NCI-H128 (cell line): ENCODE measurements around the gene MB21D2.
"Not testable (repeated sequence)": the region's sequence is repeated elsewhere in the genome, so short reads cannot be mapped to it uniquely, and the experiment has no call there.

Experiments used
- DNase-seq: peaks from one replicate; lab custom pipeline; 2025; ENCODE audit not compliant: unreplicated experiment; lab: John Stamatoyannopoulos, UW

The MB21D2 gene

DNA sequence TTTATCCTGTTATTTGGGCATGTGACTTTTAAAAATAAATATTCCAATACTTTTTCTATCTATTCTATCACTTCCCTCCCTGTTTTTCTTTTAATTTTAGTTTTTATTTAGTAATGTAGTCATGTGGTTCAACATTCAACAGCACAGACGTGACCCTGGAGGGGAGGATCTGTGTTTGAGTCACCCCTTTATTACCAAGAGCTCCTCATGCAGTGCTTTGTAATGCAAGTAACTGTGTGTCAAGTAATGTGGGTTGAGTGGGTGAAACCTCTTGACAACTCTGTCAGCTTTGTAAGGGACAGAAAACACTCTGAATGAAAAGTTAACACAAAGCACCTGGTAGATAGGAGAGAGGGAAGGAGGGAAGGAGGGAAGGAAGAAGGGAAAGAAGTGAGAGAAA is 100.6 kb downstream of the MB21D2 start:
- no peak for DNase-seq

DNA sequence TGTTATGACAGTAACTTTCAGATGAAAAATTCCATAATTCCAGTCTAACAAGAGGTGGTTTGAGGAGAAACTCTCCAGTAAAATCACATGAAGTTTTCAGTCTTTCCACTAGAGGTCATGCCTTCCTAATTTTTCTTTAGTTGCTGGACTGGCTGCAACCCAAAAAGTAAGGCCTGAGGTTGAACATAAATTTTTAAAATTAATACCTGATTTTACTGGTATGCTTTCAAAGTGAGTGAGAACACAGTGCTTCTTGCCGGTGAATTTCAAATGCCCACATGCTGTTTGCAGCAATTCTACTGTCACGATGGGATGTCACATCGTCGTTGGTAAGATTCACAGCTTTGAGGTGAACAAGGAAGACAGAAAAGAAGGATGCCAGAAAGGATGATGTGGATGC is 101.3 kb downstream of the MB21D2 start:
- peak; percentile 34 for DNase-seq

- peak; percentile 15 for DNase-seq
These were observed 104.8 kb downstream of the MB21D2 start for GRCh38 chr3:192812743-192813383.

- DNase-seq: no peak
These were observed 111.9 kb downstream of the MB21D2 start for GRCh38 chr3:192805711-192806110.

DNA sequence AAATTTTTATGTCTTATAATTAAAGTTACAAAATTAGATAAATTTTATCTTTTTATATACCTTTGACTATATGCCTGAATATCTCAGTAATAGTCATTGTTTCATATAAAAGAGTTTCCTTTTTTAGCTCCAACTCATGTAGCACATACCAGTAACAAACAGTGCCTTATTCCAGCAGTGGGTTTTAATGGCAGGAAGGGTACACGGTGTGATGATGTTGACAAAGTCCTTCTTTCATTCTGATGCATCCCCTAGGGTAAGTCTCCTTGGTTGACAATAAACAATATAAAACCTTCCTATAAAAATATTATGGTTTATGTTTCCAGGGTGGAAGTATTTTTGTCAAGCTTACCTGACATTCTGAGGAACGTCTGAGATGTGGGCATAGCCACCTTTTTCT is 113.2 kb downstream of the MB21D2 start:
- no peak for DNase-seq

DNA sequence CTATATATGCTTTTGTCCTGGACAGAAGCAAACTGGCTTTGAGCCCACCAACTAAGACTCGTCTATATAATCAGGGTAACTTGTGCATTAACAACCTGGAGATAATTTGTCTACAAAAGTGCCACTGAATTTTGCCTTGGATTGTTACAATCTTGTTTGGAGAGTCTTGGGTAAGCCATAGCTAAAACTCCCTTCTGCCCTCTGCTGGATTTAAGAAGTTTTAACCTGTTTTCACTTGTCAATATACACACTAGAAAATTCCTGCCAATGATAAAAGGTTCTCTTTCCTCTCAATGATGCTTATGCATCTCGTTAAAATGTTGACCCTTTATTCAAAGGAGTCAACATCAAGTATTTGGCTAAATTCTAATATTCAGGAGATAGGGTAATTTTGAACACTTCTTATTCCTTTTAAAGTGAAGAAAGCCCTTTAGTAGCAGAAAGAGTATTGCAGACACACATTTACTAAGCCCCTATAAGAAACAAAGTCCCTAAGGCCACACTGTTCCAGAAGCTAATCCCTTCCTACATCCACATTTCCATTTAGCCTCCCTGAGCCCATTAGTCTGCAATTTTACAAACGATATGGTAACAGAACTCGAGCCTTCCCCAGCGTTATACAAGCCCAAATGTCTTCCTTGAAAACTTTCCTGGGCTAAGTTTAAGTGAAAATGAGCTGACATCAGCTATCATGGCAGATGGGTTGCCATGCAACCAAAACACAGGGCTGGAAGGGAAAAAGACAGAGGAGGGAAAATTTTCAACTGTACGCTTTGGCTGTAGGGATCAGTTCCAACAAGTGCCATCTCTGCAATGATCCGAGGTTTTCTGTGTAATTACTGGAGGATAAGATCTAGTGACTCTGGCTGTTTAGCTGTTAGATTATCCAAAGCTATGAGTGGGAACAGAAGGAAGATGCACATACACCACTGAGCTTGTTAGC is 114.4 kb downstream of the MB21D2 start:
- DNase-seq: no peak

DNA sequence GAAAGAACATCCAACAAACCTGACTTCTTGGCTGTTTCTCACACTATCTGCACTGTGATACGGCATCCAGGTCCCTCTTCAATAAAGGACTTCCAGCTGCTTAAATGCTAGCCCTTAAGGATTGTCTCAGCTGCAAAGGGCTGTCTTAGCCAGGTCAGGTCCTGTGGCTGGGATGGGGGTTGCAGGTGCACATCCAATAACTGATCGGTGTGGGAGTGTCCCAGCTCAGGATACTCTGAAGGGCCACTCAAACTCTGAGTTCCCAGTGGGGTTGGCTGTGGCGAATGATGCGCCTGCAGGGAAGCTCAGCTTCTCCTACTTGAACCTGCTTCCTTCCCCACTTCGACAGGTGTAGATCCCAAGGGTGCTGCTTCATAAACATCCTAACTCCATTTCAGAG is 115.7 kb downstream of the MB21D2 start:
- DNase-seq: no peak

GRCh38 chr3:192799721-192800120 is 117.9 kb downstream of the MB21D2 start:
- no peak for DNase-seq

DNA sequence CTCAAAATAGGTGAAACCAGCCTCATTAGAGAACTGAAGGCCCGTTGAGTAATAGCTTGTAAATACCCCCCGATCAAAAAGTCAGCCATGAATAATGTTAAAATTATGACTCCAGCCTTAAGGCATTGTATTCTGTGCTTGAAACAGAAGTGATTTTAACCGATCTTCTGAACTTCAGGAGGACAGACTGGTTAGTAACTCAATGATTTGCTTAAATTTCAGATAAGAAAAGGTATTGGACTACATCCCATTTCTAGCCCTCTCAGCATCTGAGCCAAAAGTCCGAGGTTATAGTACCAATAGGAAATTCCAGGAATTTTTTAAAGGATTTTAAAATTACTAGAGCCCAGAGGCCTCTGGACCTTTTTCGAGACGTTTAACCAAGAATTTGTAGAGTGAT is 122.6 kb downstream of the MB21D2 start:
- no peak for DNase-seq

- no peak for DNase-seq
These were observed 123.4 kb downstream of the MB21D2 start for GRCh38 chr3:192794216-192794615.

- DNase-seq: not testable (repeated sequence)
These were observed 128.7 kb downstream of the MB21D2 start for GRCh38 chr3:192788816-192789515.

DNA sequence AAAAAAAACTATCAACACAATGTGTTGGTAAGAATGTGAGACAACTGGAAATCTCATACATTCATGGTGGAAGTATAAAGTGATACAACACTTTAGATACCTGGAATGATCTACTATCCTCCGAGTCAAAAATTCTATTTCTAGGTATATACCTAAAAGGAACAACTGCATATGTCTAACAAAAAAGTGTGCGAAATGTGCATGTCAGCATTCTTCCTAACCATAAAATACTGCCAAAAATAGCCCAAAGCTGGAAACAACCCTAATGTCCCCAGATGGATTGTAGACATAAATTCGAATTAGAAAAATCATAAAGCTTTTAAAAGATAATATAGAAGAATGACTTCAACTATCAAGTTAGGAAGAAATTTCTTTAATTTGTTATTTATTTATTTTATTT is 139.1 kb downstream of the MB21D2 start:
- no peak for DNase-seq

DNA sequence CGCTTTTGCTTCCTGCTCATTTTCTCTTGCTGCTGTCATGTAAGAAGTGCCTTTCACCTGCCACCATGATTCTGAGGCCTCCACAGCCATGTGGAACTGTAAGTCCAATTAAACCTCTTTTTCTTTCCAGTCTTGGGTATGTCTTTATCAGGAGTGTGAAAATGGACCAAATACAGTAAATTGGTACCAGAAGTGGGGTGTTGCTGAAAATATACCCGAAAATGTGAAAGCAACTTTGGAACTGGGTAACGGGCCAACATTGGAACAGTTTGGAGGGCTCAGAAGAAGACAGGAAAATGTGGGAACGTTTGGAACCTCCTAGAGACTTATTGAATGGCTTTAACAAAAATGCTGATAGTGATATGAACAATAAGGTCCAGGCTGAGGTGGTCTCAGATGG is 143.3 kb downstream of the MB21D2 start:
- not testable (repeated sequence) for DNase-seq

GRCh38 chr3:192772240-192772894 is 145.3 kb downstream of the MB21D2 start:
- DNase-seq: no peak

DNA sequence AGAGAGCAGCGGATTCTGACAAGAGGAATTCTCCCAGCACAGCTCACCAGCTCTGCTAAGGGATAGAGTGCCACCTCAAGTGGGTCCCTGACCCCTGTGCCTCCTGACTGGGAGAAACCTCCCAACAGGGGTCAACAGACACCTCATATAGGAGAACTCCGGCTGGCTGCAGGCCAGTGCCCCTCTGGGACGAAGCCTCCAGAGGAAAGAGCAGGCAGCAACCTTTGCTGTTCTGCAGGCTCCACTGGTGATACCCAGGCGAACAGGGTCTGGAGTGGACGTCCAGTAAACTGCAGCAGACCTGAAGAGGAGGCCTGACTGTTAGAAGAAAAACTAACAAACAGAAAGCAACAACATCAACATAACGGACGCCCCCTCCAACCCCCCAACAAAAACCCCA is 159.0 kb downstream of the MB21D2 start:
- DNase-seq: no peak

DNA sequence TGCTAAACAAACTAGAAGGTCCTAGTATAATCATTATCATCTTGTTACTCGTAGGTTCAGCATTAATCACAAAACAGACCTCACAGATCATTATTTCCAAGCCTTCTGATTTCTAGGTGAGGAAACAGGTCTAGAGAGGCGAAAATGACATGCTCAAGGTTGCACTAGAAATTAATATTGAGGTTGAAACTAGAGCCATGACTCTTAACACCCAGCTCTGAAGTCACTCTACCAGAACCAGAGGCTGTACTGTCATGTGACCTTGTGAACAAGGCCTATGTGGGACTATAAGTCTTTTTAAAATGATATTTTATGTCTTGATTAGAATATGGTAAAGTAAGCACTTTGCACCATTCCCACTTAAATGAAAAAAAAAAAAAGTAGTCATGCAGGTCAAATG is 166.5 kb downstream of the MB21D2 start:
- no peak for DNase-seq

DNA sequence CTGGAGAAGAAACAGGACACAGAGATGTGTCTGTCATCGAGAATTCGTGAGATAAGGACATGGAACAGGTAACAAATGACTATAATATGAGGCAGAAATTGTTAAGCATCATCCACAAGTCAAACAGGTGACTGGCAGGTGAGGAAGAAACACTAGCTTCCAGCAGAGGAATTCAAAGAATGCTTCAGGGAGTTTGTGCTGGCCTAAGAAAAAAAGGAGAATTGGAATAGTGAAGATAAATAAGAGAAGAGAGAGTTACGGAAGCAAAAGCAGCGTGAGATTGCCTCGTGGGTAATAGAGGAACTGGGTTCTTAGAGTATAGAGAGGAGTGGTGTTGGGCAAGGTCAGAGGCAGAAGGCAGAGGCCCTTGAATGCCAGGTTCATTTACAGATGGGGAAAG is 167.5 kb downstream of the MB21D2 start:
- no peak for DNase-seq

DNA sequence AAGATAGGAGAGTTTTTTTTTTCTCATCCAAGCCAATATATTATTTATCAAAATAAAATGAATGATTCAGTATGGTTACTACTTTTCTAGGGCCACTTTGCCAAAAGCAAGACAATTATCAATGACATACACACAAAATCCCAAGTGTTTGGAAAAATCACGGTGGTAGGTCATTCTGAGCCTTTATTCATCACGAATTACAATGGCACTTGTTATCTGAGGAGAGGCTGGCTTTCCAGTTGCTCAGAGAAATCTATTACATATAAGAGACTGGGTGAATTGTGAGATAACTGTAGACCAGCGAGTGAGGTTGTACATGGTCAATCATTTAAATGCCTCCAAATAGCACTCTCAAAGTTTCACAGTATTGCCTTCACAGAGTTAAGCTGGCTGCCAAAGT is 169.9 kb downstream of the MB21D2 start:
- no peak for DNase-seq

DNA sequence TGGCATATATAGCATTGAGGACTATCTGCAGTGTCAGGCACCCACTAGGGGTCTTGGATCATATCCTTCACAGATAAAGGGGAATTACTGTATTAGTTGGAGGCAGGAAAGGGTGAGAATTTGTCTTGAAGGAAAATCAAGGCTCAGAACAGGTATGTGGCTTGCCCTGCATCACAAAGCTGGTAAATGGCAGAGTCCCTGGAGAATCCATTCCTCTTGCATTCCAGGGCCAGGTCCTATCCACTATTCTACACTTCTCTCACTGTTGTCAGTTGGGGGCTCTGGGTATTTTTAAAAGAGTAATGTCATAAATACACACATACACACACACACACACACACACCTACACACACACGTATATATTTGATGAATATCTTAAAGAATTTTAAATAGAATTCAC is 170.5 kb downstream of the MB21D2 start:
- no peak for DNase-seq
